Sigmoid colon (tissue), 7 donors: ENCODE measurements around the gene HOXC9. TPM values are rescaled to one million over a fixed set of nuclear protein-coding genes. Genes with fewer than 3 reads are reported as not detected.

ENCODE experiments used
- DNase-seq: peaks from one replicate; pipeline ENCODE4 v3.0.0-alpha.2; 2019
- H3K27ac ChIP-seq, 4 donors: fragments of 200-600 bp; sonication (generic); one replicate each; pipeline ENCODE4 v1.5.1; 2016 to 2019; ENCODE audit warnings: mild to moderate bottlenecking in 1 of 4
- H3K27me3 ChIP-seq, 3 donors: fragments of 200-600 bp; sonication (generic); one replicate each; pipeline ENCODE4 v1.5.1; 2019; ENCODE audit warnings: mild to moderate bottlenecking in 1 of 3
- H3K36me3 ChIP-seq, 4 donors: fragments of 200-600 bp; sonication (generic); one replicate each; pipeline ENCODE4 v1.5.1; 2016 to 2019
- H3K4me1 ChIP-seq, 4 donors: fragments of 200-600 bp; sonication (generic); one replicate each; pipeline ENCODE4 v1.5.1; 2017 to 2019
- H3K4me3 ChIP-seq, 4 donors: fragments of 200-600 bp; sonication (generic); one replicate each; pipeline ENCODE4 v1.5.1; 2017 to 2019; ENCODE audit warnings: mild to moderate bottlenecking in 2 of 4, moderate library complexity in 1 of 4
- H3K9me3 ChIP-seq, 4 donors: fragments of 200-600 bp in 3 of 4; sonication (generic) in 3 of 4; one replicate each; pipeline versions ENCODE4 v1.5.1 to v1.6.1; 2013 to 2019
- CTCF ChIP-seq, 4 experiments: fragments of 450-650 bp in 3 of 4; fragments of 200-600 bp in 1 of 4; IDR thresholded peaks; one replicate each; pipeline ENCODE4 v1.5.1; 2016 to 2019; ENCODE audit warnings: antibody characterized with exemption in 4 of 4, mild to moderate bottlenecking in 3 of 4, moderate library complexity in 2 of 4
- EP300 ChIP-seq, 4 donors: sonication (generic); formaldehyde crosslinking; IDR thresholded peaks; one replicate each; pipeline ENCODE4 v1.6.1; 2017; ENCODE audit warnings: antibody characterized with exemption in 4 of 4
- POLR2A ChIP-seq, 2 donors: fragments of 450-650 bp; IDR thresholded peaks; one replicate each; pipeline ENCODE4 v1.6.1; 2016; ENCODE audit warnings: antibody characterized with exemption in 2 of 2, mild to moderate bottlenecking in 2 of 2, moderate library complexity in 2 of 2
- POLR2AphosphoS5 ChIP-seq, 4 donors: sonication (generic); formaldehyde crosslinking; IDR thresholded peaks; one replicate each; pipeline ENCODE4 v1.6.1; 2017; ENCODE audit warnings: antibody characterized with exemption in 4 of 4
- WGBS, 2 donors: extraction: QIAGEN DNeasy Blood & Tissue Kit; methylation state at CpG; one replicate each; pipeline ENCODE4 v1.1.7; 2013; 5-methylcytosine and 5-hydroxymethylcytosine counted together
- intact Hi-C: fragments of 100-400 bp; cut with DNase I; formaldehyde crosslinking; loops from one replicate; pipeline ENCODE4 v1.15.1; 2023
- polyA plus RNA-seq, 3 donors: library from polyadenylated mRNA; stranded (reverse); fragments of 200-250 nt; gene quantifications; one replicate each; pipeline ENCODE4 v1.2.3, GENCODE V29; 2013
- total RNA-seq, 4 donors: library from RNA; depleted of rRNA; stranded (reverse); fragments of >200 nt; gene quantifications; one replicate each; pipeline ENCODE4 v1.1.0, GENCODE V29; 2016
- donor health status: healthy with polysubstance abuse.
- donor health status: Bipolar disorder and iron deficiency.
- donor health status: healthy.

Gene HOXC9
- total and polyA plus RNA-seq, 7 donors = 0.04 TPM; not detected in 6

- H3K4me3 ChIP-seq = no peak overlapping the region
- TF ChIP-seq POLR2AphosphoS5 (IDR thresholded peaks at IDR 0.05) (no peak), POLR2A (IDR thresholded peaks at IDR 0.05) (no peak), CTCF (IDR thresholded peaks at IDR 0.05) (no peak), EP300 (IDR thresholded peaks at IDR 0.05) (no peak)
- no peak for DNase-seq
- intact Hi-C loops = no loop called here
- H3K4me1 ChIP-seq = peaks cover 0 to 17% (median 11%) of the 10 kb centered on the region in 4 donors
- H3K27me3 ChIP-seq = peaks cover 58 to 100% (median 100%) of the 10 kb centered on the region in 3 donors
- no peaks in the 10 kb centered on the region for H3K36me3 ChIP-seq
- H3K9me3 ChIP-seq = no peaks in the 10 kb centered on the region
- 30 to 38% methylated on average over 5 of the region's 5 CpGs for WGBS, 2 donors
- H3K27ac ChIP-seq = no peak overlapping the region
Measured at GRCh38 chr12:54024581-54025305, 24.8 kb downstream of the HOXC9 start.

- H3K4me3 ChIP-seq = no peak overlapping the region
- H3K27ac ChIP-seq = no peak overlapping the region
- no peak for TF ChIP-seq EP300 (IDR thresholded peaks at IDR 0.05)
- TF ChIP-seq CTCF (IDR thresholded peaks at IDR 0.05) = no peak
- no peak for TF ChIP-seq POLR2AphosphoS5 (IDR thresholded peaks at IDR 0.05)
- no peak for TF ChIP-seq POLR2A (IDR thresholded peaks at IDR 0.05)
- H3K4me1 ChIP-seq = peaks cover 0 to 15% (median 9%) of the 10 kb centered on the region in 4 donors
- H3K36me3 ChIP-seq = no peaks in the 10 kb centered on the region
- peaks cover 61 to 100% (median 100%) of the 10 kb centered on the region in 3 donors for H3K27me3 ChIP-seq
- intact Hi-C loops = no loop called here
- no peak for DNase-seq
- H3K9me3 ChIP-seq = no peaks in the 10 kb centered on the region
- 7 to 19% methylated on average over 7 of the region's 7 CpGs for WGBS, 2 donors
Measured at GRCh38 chr12:54025499-54026405, 25.8 kb downstream of the HOXC9 start.

- Histone ChIP-seq H3K4me1 (peaks cover 0 to 22% (median 17%) of the 10 kb centered on the region in 4 donors), H3K36me3 (no peaks in the 10 kb centered on the region), H3K27me3 (peaks cover 59 to 100% (median 100%) of the 10 kb centered on the region in 3 donors), H3K4me3 (no peak overlapping the region), H3K27ac (no peak overlapping the region), H3K9me3 (no peaks in the 10 kb centered on the region)
- 6 to 9% methylated on average over 22 of the region's 22 CpGs for WGBS, 2 donors
- TF ChIP-seq POLR2A (IDR thresholded peaks at IDR 0.05) (no peak), EP300 (IDR thresholded peaks at IDR 0.05) (no peak), CTCF (IDR thresholded peaks at IDR 0.05) (no peak), POLR2AphosphoS5 (IDR thresholded peaks at IDR 0.05) (no peak)
- no peak for DNase-seq
- intact Hi-C loops = no loop called here
Measured at GRCh38 chr12:54026640-54027441, 26.9 kb downstream of the HOXC9 start.

GRCh38 chr12:54027442-54027786, 27.5 kb downstream of the HOXC9 start:
- no peak for TF ChIP-seq EP300 (IDR thresholded peaks at IDR 0.05)
- TF ChIP-seq CTCF (IDR thresholded peaks at IDR 0.05) = no peak
- TF ChIP-seq POLR2A (IDR thresholded peaks at IDR 0.05) = no peak
- TF ChIP-seq POLR2AphosphoS5 (IDR thresholded peaks at IDR 0.05) = no peak
- Histone ChIP-seq H3K4me3 (no peak overlapping the region), H3K9me3 (no peaks in the 10 kb centered on the region), H3K4me1 (peaks cover 0 to 22% (median 17%) of the 10 kb centered on the region in 4 donors), H3K27ac (no peak overlapping the region), H3K27me3 (peaks cover 62 to 100% (median 100%) of the 10 kb centered on the region in 3 donors), H3K36me3 (no peaks in the 10 kb centered on the region)
- intact Hi-C loops = no loop called here
- WGBS, 2 donors = 39 to 42% methylated on average over 3 of the region's 3 CpGs
- DNase-seq = no peak
